HL-60 (cell line): ENCODE results near the gene DYNLRB1.

Experiments
- POLR2AphosphoS5 ChIP-seq: IDR thresholded peaks from 2 replicates; pipeline ENCODE4 v1.6.1; 2012; ENCODE audit warnings: low read depth
- REST ChIP-seq: IDR thresholded peaks from 2 replicates; pipeline ENCODE4 v1.6.1; 2012; ENCODE audit warnings: low read depth; ENCODE audit not compliant: insufficient replicate concordance
- TF ChIP-seq, protein P1 (sequence below): IDR thresholded peaks from one replicate; pipeline ENCODE4 v1.5.1; 2011; ENCODE audit warnings: low read length, control low read depth, inconsistent platforms; ENCODE audit not compliant: insufficient read depth

DNA sequence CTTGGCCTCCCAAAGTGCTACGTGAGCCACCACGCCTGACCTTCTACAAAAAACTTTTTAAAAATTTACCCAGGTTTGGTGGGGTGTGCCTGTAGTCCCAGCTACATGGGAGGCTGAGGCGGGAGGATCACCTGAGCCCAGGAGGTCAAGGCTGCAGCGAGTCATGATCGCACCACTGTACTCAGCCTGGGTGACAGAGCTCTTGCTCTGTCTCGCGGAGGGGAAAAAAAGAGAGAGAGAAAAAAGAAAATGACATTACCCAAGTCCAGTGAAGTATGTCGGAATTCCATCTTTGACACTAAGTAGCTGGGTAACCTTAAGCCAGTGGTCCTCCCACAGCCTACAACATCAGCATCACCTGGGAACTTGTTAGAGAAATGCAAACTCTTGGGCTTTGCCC is 23.5 kb downstream of the DYNLRB1 start:
- TF ChIP-seq POLR2AphosphoS5, result no peak
- TF ChIP-seq, protein P1, sequence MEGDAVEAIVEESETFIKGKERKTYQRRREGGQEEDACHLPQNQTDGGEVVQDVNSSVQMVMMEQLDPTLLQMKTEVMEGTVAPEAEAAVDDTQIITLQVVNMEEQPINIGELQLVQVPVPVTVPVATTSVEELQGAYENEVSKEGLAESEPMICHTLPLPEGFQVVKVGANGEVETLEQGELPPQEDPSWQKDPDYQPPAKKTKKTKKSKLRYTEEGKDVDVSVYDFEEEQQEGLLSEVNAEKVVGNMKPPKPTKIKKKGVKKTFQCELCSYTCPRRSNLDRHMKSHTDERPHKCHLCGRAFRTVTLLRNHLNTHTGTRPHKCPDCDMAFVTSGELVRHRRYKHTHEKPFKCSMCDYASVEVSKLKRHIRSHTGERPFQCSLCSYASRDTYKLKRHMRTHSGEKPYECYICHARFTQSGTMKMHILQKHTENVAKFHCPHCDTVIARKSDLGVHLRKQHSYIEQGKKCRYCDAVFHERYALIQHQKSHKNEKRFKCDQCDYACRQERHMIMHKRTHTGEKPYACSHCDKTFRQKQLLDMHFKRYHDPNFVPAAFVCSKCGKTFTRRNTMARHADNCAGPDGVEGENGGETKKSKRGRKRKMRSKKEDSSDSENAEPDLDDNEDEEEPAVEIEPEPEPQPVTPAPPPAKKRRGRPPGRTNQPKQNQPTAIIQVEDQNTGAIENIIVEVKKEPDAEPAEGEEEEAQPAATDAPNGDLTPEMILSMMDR, result no peak
- TF ChIP-seq REST, result no peak
